Measurements from ENCODE around the gene PHKG1. TPM values are rescaled to one million over a fixed set of nuclear protein-coding genes. Genes with fewer than 3 reads are reported as not detected.

PHKG1 gene
- total RNA-seq, 3 donors from 2014 or later (not counting 1 experiment from before 2014, with no cell fraction given), result 4.9 to 5.6 (median 5.0) TPM

GRCh38 chr7:56110611-56111010, 17.9 kb upstream of the PHKG1 start:
- Histone ChIP-seq H3K9me3 (ENCODE audit: control insufficient read depth, insufficient read depth, low read length) (no peaks in the 10 kb centered on the region), H3K4me1 (ENCODE audit: control insufficient read depth, insufficient read depth, low read length) (peaks cover 8% of the 10 kb centered on the region), H3K27me3 (ENCODE audit: control insufficient read depth, insufficient read depth, low read length) (no peaks in the 10 kb centered on the region), H3K27ac (ENCODE audit: low read length) (no peak overlapping the region), H3K4me3 (ENCODE audit: low read length) (no peak overlapping the region), H3K36me3 (ENCODE audit: control insufficient read depth, insufficient read depth, low read length) (no peaks in the 10 kb centered on the region)
- peaks cover 6% of the 10 kb centered on the region for H3K36me3 Mint-ChIP-seq
- no peak for DNase-seq
- H3K27me3 Mint-ChIP-seq (ENCODE audit: low read depth in 2 of 2), result peaks cover under 1 to 4% of the 10 kb centered on the region in 2 donors
- H3K27ac Mint-ChIP-seq, result no peak overlapping the region
- no peaks in the 10 kb centered on the region for H3K9me3 Mint-ChIP-seq
- intact Hi-C loops (cut with micrococcal nuclease), result no loop called here
- H3K4me1 Mint-ChIP-seq, result peaks cover 16 to 22% of the 10 kb centered on the region in 2 donors
- WGBS (ENCODE audit: insufficient coverage), result 100% methylated on average over 1 of the region's 1 CpG
- no peak for TF ChIP-seq CTCF (IDR thresholded peaks at IDR 0.05)
- ATAC-seq, result no peak
- H3K4me3 Mint-ChIP-seq, result no peak overlapping the region

- no CpG with 5 or more reads among the region's 1 CpG for WGBS (ENCODE audit: insufficient coverage)
- Mint-ChIP-seq H3K4me1 (peaks cover 24 to 30% of the 10 kb centered on the region in 2 donors), H3K9me3 (no peaks in the 10 kb centered on the region), H3K27me3 (ENCODE audit: low read depth in 2 of 2) (no peaks in the 10 kb centered on the region), H3K4me3 (peak overlapping the region; percentile 41), H3K36me3 (peaks cover 6% of the 10 kb centered on the region), H3K27ac (no peak overlapping the region)
- ATAC-seq, result no peak
- intact Hi-C loops (cut with micrococcal nuclease), result loop anchor here (5.0 kb wide), 2 partner anchors 56 to 1351 kb away; partner anchors contain the start of genes CCT6A, PSPH and SEC61G
- no peaks in the 10 kb centered on the region for H3K27me3 ChIP-seq (ENCODE audit: control insufficient read depth, insufficient read depth, low read length)
- TF ChIP-seq CTCF (IDR thresholded peaks at IDR 0.05), result no peak
- H3K9me3 ChIP-seq (ENCODE audit: control insufficient read depth, insufficient read depth, low read length), result no peaks in the 10 kb centered on the region
- H3K4me3 ChIP-seq (ENCODE audit: low read length), result no peak overlapping the region
- no peak for DNase-seq
- no peak overlapping the region for H3K27ac ChIP-seq (ENCODE audit: low read length)
- peaks cover 18% of the 10 kb centered on the region for H3K4me1 ChIP-seq (ENCODE audit: control insufficient read depth, insufficient read depth, low read length)
- peaks cover 10% of the 10 kb centered on the region for H3K36me3 ChIP-seq (ENCODE audit: control insufficient read depth, insufficient read depth, low read length)
Observed at GRCh38 chr7:56107954-56108258, 15.2 kb upstream of the PHKG1 start.

GRCh38 chr7:56106108-56107073, 13.6 kb upstream of the PHKG1 start, which contains the start of gene CHCHD2:
Gene CHCHD2, minus strand, starts transcription at chr7:56106476. Its CDS starts 63 bp downstream, at chr7:56106413.
- peak; percentile 88 to 99 for DNase-seq
- Histone ChIP-seq H3K27ac (ENCODE audit: low read length) (peak within 1 kb of the TSS; percentile 89), H3K9me3 (ENCODE audit: control insufficient read depth, insufficient read depth, low read length) (no peaks in the 10 kb centered on the region), H3K27me3 (ENCODE audit: control insufficient read depth, insufficient read depth, low read length) (no peaks in the 10 kb centered on the region), H3K4me3 (ENCODE audit: low read length) (peak within 1 kb of the TSS; percentile 67), H3K36me3 (ENCODE audit: control insufficient read depth, insufficient read depth, low read length) (peaks cover 25% of the 10 kb centered on the region), H3K4me1 (ENCODE audit: control insufficient read depth, insufficient read depth, low read length) (peaks cover 18% of the 10 kb centered on the region)
- H3K4me3 Mint-ChIP-seq, result peak within 1 kb of the TSS; percentile 97
- H3K36me3 Mint-ChIP-seq, result peaks cover 6% of the 10 kb centered on the region
- peaks cover 24 to 30% of the 10 kb centered on the region in 2 donors for H3K4me1 Mint-ChIP-seq
- no peak for TF ChIP-seq CTCF (IDR thresholded peaks at IDR 0.05)
- no peaks in the 10 kb centered on the region for H3K9me3 Mint-ChIP-seq
- ATAC-seq, result peak; percentile 96 to 100 (median 98)
- intact Hi-C loops (cut with micrococcal nuclease), result loop anchor here (1.0 to 5.0 kb wide), 3 partner anchors 54 to 1349 kb away; partner anchors contain the start of genes CCT6A, MRPS17, PSPH and SEC61G
- peak within 1 kb of the TSS; percentile 98 to 100 for H3K27ac Mint-ChIP-seq
- WGBS (ENCODE audit: insufficient coverage), result 5% methylated on average over 57 of the region's 57 CpGs
- H3K27me3 Mint-ChIP-seq (ENCODE audit: low read depth in 2 of 2), result no peaks in the 10 kb centered on the region
